OCI-LY1 (cell line): ENCODE results near the gene PRG3.

ENCODE experiments used
- H2AFZ ChIP-seq: fragments of 200-600 bp; sonication (generic), shearing (Covaris generic); 2 replicates; pipeline ENCODE4 v1.6.0; 2014; ENCODE audit warnings: antibody characterized with exemption, mild to moderate bottlenecking, low read length
- H3F3A ChIP-seq: fragments of 200-600 bp; sonication (generic), shearing (Covaris generic); 2 replicates; pipeline ENCODE4 v1.6.0; 2014; ENCODE audit warnings: mild to moderate bottlenecking, antibody characterized with exemption, low read length, moderate library complexity; ENCODE audit not compliant: insufficient read depth
- H3K27ac ChIP-seq: fragments of 200-600 bp; sonication (generic); 2 replicates; pipeline ENCODE4 v1.5.1; 2014; ENCODE audit warnings: low read length, mixed run types, mild to moderate bottlenecking, low read depth; ENCODE audit not compliant: poor library complexity, severe bottlenecking
- H3K27me3 ChIP-seq: fragments of 200-600 bp; sonication (generic); 2 replicates; pipeline ENCODE4 v1.6.0; 2014; ENCODE audit warnings: antibody characterized with exemption, mild to moderate bottlenecking, low read length, moderate library complexity; ENCODE audit not compliant: insufficient read depth
- H3K36me3 ChIP-seq: fragments of 200-600 bp; sonication (generic); 2 replicates; pipeline ENCODE4 v1.6.1; 2014; ENCODE audit warnings: mild to moderate bottlenecking, antibody characterized with exemption, low read length, moderate library complexity, mixed read lengths; ENCODE audit not compliant: insufficient read depth
- H3K4me1 ChIP-seq: fragments of 200-600 bp; sonication (generic); 2 replicates; pipeline ENCODE4 v1.5.1; 2014; ENCODE audit warnings: mild to moderate bottlenecking, low read length, moderate library complexity; ENCODE audit not compliant: insufficient read depth, severe bottlenecking
- H3K4me2 ChIP-seq: fragments of 200-600 bp; sonication (generic), shearing (Covaris generic); 2 replicates; pipeline ENCODE4 v1.6.1; 2014; ENCODE audit warnings: low read length
- H3K4me3 ChIP-seq: fragments of 200-600 bp; sonication (generic); 2 replicates; pipeline ENCODE4 v1.5.1; 2014; ENCODE audit warnings: low read length, low read depth, mild to moderate bottlenecking, mixed read lengths; ENCODE audit not compliant: poor library complexity, severe bottlenecking
- H3K79me2 ChIP-seq: fragments of 200-600 bp; shearing (Covaris generic); 2 replicates; pipeline ENCODE4 v1.6.1; 2016; ENCODE audit warnings: mixed run types, low read length, mixed read lengths; ENCODE audit not compliant: insufficient read depth
- H3K9ac ChIP-seq: fragments of 200-600 bp; sonication (generic), shearing (Covaris generic); 2 replicates; pipeline ENCODE4 v1.6.1; 2014; ENCODE audit warnings: mild to moderate bottlenecking, low read length, mixed read lengths
- H3K9me2 ChIP-seq: fragments of 200-600 bp; sonication (generic), shearing (Covaris generic); 2 replicates; pipeline ENCODE4 v1.6.1; 2014; ENCODE audit warnings: low read depth, mild to moderate bottlenecking, low read length, mixed read lengths
- H3K9me3 ChIP-seq: fragments of 200-600 bp; shearing (Covaris generic); 2 replicates; pipeline ENCODE4 v1.6.1; 2014; ENCODE audit warnings: low read length, mixed read lengths
- H4K20me1 ChIP-seq: fragments of 200-600 bp; sonication (generic), shearing (Covaris generic); 2 replicates; pipeline ENCODE4 v1.6.0; 2016; ENCODE audit warnings: mild to moderate bottlenecking, low read length; ENCODE audit not compliant: insufficient read depth
- CTCF ChIP-seq: fragments of 200-600 bp; sonication (generic), shearing (Covaris generic); IDR thresholded peaks from 2 replicates; pipeline ENCODE4 v1.5.1; 2017; ENCODE audit warnings: mild to moderate bottlenecking, antibody characterized with exemption, low read length, moderate library complexity, mixed read lengths
- EZH2 ChIP-seq: fragments of 200-600 bp; sonication (generic), shearing (Covaris generic); IDR thresholded peaks from 2 replicates; pipeline ENCODE4 v1.8.0; 2017; ENCODE audit warnings: borderline replicate concordance, mixed run types, mild to moderate bottlenecking, antibody characterized with exemption, low read length, moderate library complexity, mixed read lengths

Gene PRG3

GRCh38 chr11:57425565-57426438 lies 44.9 kb upstream of the PRG3 start:
- Histone ChIP-seq H3K9me2 (no peaks in the 10 kb centered on the region), H3K9me3 (no peaks in the 10 kb centered on the region), H3K4me2 (peak overlapping the region; percentile 79), H4K20me1 (no peaks in the 10 kb centered on the region), H3K9ac (peak overlapping the region; percentile 94), H3F3A (no peaks in the 10 kb centered on the region), H3K4me1 (peaks cover 37% of the 10 kb centered on the region), H3K36me3 (peaks cover 54% of the 10 kb centered on the region), H3K4me3 (peak overlapping the region; percentile 87), H2AFZ (no peak overlapping the region), H3K79me2 (peaks cover 13% of the 10 kb centered on the region), H3K27ac (peak overlapping the region; percentile 73), H3K27me3 (no peaks in the 10 kb centered on the region)
- TF ChIP-seq EZH2: no peak
- no peak for TF ChIP-seq CTCF

- Histone ChIP-seq H3F3A (no peaks in the 10 kb centered on the region), H3K4me3 (peak overlapping the region; percentile 87), H3K27ac (peak overlapping the region; percentile 73), H3K9me3 (no peaks in the 10 kb centered on the region), H3K36me3 (peaks cover 62% of the 10 kb centered on the region), H2AFZ (no peak overlapping the region), H3K4me2 (peak overlapping the region; percentile 79), H4K20me1 (no peaks in the 10 kb centered on the region), H3K27me3 (no peaks in the 10 kb centered on the region), H3K9me2 (no peaks in the 10 kb centered on the region), H3K9ac (peak overlapping the region; percentile 94), H3K4me1 (peaks cover 37% of the 10 kb centered on the region), H3K79me2 (peaks cover 13% of the 10 kb centered on the region)
- TF ChIP-seq EZH2 (no peak), CTCF (no peak)
These were observed 44.0 kb upstream of the PRG3 start for GRCh38 chr11:57424792-57425564.

- Histone ChIP-seq H4K20me1 (no peaks in the 10 kb centered on the region), H3K4me2 (peak overlapping the region; percentile 79), H3K4me1 (peaks cover 37% of the 10 kb centered on the region), H3K4me3 (peak overlapping the region; percentile 87), H3K79me2 (peaks cover 13% of the 10 kb centered on the region), H3K9me3 (no peaks in the 10 kb centered on the region), H3K36me3 (peaks cover 69% of the 10 kb centered on the region), H2AFZ (no peak overlapping the region), H3F3A (no peaks in the 10 kb centered on the region), H3K9ac (peak overlapping the region; percentile 94; the same call in 1 of the 2 replicates), H3K27me3 (no peaks in the 10 kb centered on the region), H3K9me2 (no peaks in the 10 kb centered on the region), H3K27ac (peak overlapping the region; percentile 73)
- no peak for TF ChIP-seq EZH2
- TF ChIP-seq CTCF: no peak
These were observed 43.3 kb upstream of the PRG3 start for GRCh38 chr11:57424137-57424791.
